Measurements from ENCODE around the gene SDC1.

GRCh38 chr2:20198796-20199632 is 25.9 kb downstream of the SDC1 start:
- TF ChIP-seq CTCF (IDR thresholded peaks at IDR 0.05) (no peak), POLR2A (IDR thresholded peaks at IDR 0.05) (no peak), EP300 (IDR thresholded peaks at IDR 0.05) (no peak)

Data from ovary (tissue), 3 donors.